Sigmoid colon (tissue), 4 donors: ENCODE results near the gene DHDDS.

Source experiments
- CTCF ChIP-seq, 4 experiments: fragments of 450-650 bp in 3 of 4; fragments of 200-600 bp in 1 of 4; IDR thresholded peaks; one replicate each; pipeline ENCODE4 v1.5.1; 2016 to 2019; ENCODE audit warnings: antibody characterized with exemption in 4 of 4, mild to moderate bottlenecking in 3 of 4, moderate library complexity in 2 of 4
- POLR2A ChIP-seq, 2 donors: fragments of 450-650 bp; IDR thresholded peaks; one replicate each; pipeline ENCODE4 v1.6.1; 2016; ENCODE audit warnings: antibody characterized with exemption in 2 of 2, mild to moderate bottlenecking in 2 of 2, moderate library complexity in 2 of 2
- POLR2AphosphoS5 ChIP-seq, 4 donors: sonication (generic); formaldehyde crosslinking; IDR thresholded peaks; one replicate each; pipeline ENCODE4 v1.6.1; 2017; ENCODE audit warnings: antibody characterized with exemption in 4 of 4

DNA sequence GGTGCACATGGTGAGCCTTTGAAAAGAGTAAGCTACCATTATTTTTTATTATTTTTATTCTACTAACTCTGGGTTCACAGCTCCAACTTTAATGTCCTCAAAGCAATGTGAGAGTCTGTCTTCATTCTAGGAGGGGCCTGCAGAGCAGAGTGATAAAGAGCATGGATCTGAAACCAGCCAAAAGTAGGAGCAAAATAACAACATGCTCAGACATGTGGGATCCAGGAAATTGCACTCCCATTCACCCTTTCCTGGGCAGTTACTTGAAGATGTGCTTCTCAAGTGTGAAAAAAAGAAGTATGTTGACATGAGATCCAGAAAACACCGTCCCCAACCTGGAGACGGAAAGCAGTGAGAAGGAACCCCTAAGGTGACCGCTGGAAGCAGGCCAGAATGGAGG is 30.2 kb upstream of the DHDDS start:
- TF ChIP-seq CTCF (IDR thresholded peaks at IDR 0.05) = no peak
- TF ChIP-seq POLR2A (IDR thresholded peaks at IDR 0.05) = no peak
- TF ChIP-seq POLR2AphosphoS5 (IDR thresholded peaks at IDR 0.05) = no peak
